Neural cell (in vitro differentiated cells): ENCODE data around the gene CHD6. TPM values are rescaled to one million over a fixed set of nuclear protein-coding genes. Genes with fewer than 3 reads are reported as not detected.

Source experiments
- H2AFZ ChIP-seq: fragments of 200-600, 300-800 bp; sonication (generic), shearing (Covaris generic); 2 replicates; pipeline ENCODE4 v1.6.0; 2014; ENCODE audit warnings: low read depth, mild to moderate bottlenecking, antibody characterized with exemption, low read length, moderate library complexity
- H3F3A ChIP-seq: fragments of 200-600 bp; shearing (Covaris generic); 2 replicates; pipeline ENCODE4 v1.6.1; 2016; ENCODE audit warnings: mild to moderate bottlenecking, moderate library complexity, mixed read lengths, antibody characterized with exemption, low read length; ENCODE audit not compliant: insufficient read depth, poor library complexity, severe bottlenecking
- H3K27ac ChIP-seq: fragments of 200-600, 300-800 bp; sonication (generic), shearing (Covaris generic); 2 replicates; pipeline ENCODE4 v1.5.1; 2014; ENCODE audit warnings: mild to moderate bottlenecking, low read length, moderate library complexity
- H3K27me3 ChIP-seq: fragments of 300-800, 200-600 bp; sonication (generic), shearing (Covaris generic); 2 replicates; pipeline ENCODE4 v1.6.0; 2014; ENCODE audit warnings: mild to moderate bottlenecking, low read depth, low read length, moderate library complexity; ENCODE audit not compliant: insufficient read depth
- H3K36me3 ChIP-seq: fragments of 300-800, 200-600 bp; sonication (generic), shearing (Covaris generic); 2 replicates; pipeline ENCODE4 v1.5.1; 2014; ENCODE audit warnings: mild to moderate bottlenecking, antibody characterized with exemption, low read length, moderate library complexity; ENCODE audit not compliant: insufficient read depth
- H3K4me2 ChIP-seq: fragments of 300-800, 200-600 bp; sonication (generic), shearing (Covaris generic); 2 replicates; pipeline ENCODE4 v1.6.0; 2014; ENCODE audit warnings: mild to moderate bottlenecking, low read length
- H3K4me3 ChIP-seq: fragments of 300-800, 200-600 bp; sonication (generic), shearing (Covaris generic); 2 replicates; pipeline ENCODE4 v1.5.1; 2014; ENCODE audit warnings: mild to moderate bottlenecking, low read length, moderate library complexity
- H3K79me2 ChIP-seq: fragments of 200-600 bp; shearing (Covaris generic); replicated peaks from 2 replicates; pipeline ENCODE4 v1.6.0; 2014; ENCODE audit warnings: mild to moderate bottlenecking, low read length, moderate library complexity; ENCODE audit not compliant: insufficient read depth
- H3K9ac ChIP-seq: fragments of 300-800, 200-600 bp; sonication (generic), shearing (Covaris generic); 2 replicates; pipeline ENCODE4 v1.6.1; 2016; ENCODE audit warnings: mild to moderate bottlenecking, low read length, mixed read lengths
- H3K9me2 ChIP-seq: fragments of 200-600 bp; shearing (Covaris generic); 2 replicates; pipeline ENCODE4 v1.6.1; 2016; ENCODE audit warnings: mild to moderate bottlenecking, low read length, mixed read lengths; ENCODE audit not compliant: insufficient read depth
- H3K9me3 ChIP-seq: fragments of 200-600, 300-800 bp; sonication (generic), shearing (Covaris generic); 2 replicates; pipeline ENCODE4 v1.6.1; 2016; ENCODE audit warnings: mild to moderate bottlenecking, mixed run types, low read length, moderate library complexity, mixed read lengths
- H4K20me1 ChIP-seq: fragments of 200-600 bp; shearing (Covaris generic); 2 replicates; pipeline ENCODE4 v1.6.1; 2016; ENCODE audit warnings: mild to moderate bottlenecking, mixed run types; ENCODE audit not compliant: insufficient read depth
- EP300 ChIP-seq: fragments of 450-650 bp; conservative IDR thresholded peaks from 2 replicates; pipeline ENCODE4 v1.6.1; 2014; ENCODE audit warnings: antibody characterized with exemption, mild to moderate bottlenecking, moderate library complexity; ENCODE audit not compliant: poor library complexity, severe bottlenecking
- EZH2 ChIP-seq: fragments of 200-600, 300-800 bp; shearing (Covaris generic), sonication (generic); IDR thresholded peaks from 2 replicates; pipeline ENCODE4 v1.6.1; 2014; ENCODE audit warnings: antibody characterized with exemption, low read length, borderline replicate concordance, mild to moderate bottlenecking; ENCODE audit not compliant: insufficient read depth, poor library complexity, severe bottlenecking
- MXI1 ChIP-seq: fragments of 450-650 bp; conservative IDR thresholded peaks from 2 replicates; pipeline ENCODE4 v1.6.1; 2014; ENCODE audit warnings: antibody characterized with exemption, mild to moderate bottlenecking; ENCODE audit not compliant: poor library complexity, severe bottlenecking
- POLR2AphosphoS5 ChIP-seq: IDR thresholded peaks from 2 replicates; pipeline ENCODE4 v1.6.1; 2012
- RAD21 ChIP-seq: fragments of 450-650 bp; conservative IDR thresholded peaks from 2 replicates; pipeline ENCODE4 v1.6.1; 2014; ENCODE audit warnings: antibody characterized with exemption, mild to moderate bottlenecking, moderate library complexity
- SMC3 ChIP-seq: fragments of 450-650 bp; conservative IDR thresholded peaks from 2 replicates; pipeline ENCODE4 v1.6.1; 2014; ENCODE audit warnings: antibody characterized with exemption, mild to moderate bottlenecking, moderate library complexity; ENCODE audit not compliant: poor library complexity
- TAF1 ChIP-seq: IDR thresholded peaks from 2 replicates; pipeline ENCODE4 v1.6.1; 2012; ENCODE audit warnings: low read depth
- polyA plus RNA-seq: library from polyadenylated mRNA; depleted of rRNA; stranded (reverse); fragments of >200 nt; gene quantifications from 2 replicates; pipeline ENCODE4 v1.2.3, GENCODE V29; 2014
- TF ChIP-seq, protein P1 (sequence below): IDR thresholded peaks from 2 replicates; pipeline ENCODE4 v1.6.1; 2012; ENCODE audit warnings: borderline replicate concordance
- TF ChIP-seq, protein P2 (sequence below): fragments of 450-650 bp; IDR thresholded peaks from 2 replicates; pipeline ENCODE4 v1.5.1; 2014; ENCODE audit warnings: antibody characterized with exemption, mild to moderate bottlenecking, moderate library complexity; ENCODE audit not compliant: poor library complexity, severe bottlenecking

The CHD6 gene
- polyA plus RNA-seq, 1 donor from 2014 or later = 22.9 TPM

DNA sequence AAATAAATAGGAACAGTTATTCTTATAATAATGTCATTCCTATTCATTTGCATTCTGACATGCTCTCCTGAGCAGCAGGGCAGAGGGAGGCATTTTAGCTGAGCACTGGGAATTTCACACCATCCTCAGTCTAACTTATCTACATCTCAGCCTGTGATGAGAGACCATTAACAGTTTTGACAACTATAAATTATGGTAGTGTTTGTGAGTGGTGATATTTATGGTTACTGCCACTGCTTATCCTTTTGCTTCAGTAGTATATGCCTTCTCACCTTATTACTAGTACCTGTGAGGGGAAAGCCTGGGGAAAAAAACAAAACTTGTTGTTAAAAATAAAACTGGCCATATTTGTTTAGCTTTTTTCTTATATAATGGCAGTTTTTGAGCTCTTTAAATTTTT is 17.0 kb upstream of the CHD6 start:
- no peaks in the 10 kb centered on the region for H4K20me1 ChIP-seq
- TF ChIP-seq RAD21 (no peak), EP300 (no peak), EZH2 (no peak), POLR2AphosphoS5 (no peak), MXI1 (no peak), SMC3 (no peak), TAF1 (no peak)
- TF ChIP-seq, protein P1, sequence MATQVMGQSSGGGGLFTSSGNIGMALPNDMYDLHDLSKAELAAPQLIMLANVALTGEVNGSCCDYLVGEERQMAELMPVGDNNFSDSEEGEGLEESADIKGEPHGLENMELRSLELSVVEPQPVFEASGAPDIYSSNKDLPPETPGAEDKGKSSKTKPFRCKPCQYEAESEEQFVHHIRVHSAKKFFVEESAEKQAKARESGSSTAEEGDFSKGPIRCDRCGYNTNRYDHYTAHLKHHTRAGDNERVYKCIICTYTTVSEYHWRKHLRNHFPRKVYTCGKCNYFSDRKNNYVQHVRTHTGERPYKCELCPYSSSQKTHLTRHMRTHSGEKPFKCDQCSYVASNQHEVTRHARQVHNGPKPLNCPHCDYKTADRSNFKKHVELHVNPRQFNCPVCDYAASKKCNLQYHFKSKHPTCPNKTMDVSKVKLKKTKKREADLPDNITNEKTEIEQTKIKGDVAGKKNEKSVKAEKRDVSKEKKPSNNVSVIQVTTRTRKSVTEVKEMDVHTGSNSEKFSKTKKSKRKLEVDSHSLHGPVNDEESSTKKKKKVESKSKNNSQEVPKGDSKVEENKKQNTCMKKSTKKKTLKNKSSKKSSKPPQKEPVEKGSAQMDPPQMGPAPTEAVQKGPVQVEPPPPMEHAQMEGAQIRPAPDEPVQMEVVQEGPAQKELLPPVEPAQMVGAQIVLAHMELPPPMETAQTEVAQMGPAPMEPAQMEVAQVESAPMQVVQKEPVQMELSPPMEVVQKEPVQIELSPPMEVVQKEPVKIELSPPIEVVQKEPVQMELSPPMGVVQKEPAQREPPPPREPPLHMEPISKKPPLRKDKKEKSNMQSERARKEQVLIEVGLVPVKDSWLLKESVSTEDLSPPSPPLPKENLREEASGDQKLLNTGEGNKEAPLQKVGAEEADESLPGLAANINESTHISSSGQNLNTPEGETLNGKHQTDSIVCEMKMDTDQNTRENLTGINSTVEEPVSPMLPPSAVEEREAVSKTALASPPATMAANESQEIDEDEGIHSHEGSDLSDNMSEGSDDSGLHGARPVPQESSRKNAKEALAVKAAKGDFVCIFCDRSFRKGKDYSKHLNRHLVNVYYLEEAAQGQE = no peak
- TF ChIP-seq, protein P2, sequence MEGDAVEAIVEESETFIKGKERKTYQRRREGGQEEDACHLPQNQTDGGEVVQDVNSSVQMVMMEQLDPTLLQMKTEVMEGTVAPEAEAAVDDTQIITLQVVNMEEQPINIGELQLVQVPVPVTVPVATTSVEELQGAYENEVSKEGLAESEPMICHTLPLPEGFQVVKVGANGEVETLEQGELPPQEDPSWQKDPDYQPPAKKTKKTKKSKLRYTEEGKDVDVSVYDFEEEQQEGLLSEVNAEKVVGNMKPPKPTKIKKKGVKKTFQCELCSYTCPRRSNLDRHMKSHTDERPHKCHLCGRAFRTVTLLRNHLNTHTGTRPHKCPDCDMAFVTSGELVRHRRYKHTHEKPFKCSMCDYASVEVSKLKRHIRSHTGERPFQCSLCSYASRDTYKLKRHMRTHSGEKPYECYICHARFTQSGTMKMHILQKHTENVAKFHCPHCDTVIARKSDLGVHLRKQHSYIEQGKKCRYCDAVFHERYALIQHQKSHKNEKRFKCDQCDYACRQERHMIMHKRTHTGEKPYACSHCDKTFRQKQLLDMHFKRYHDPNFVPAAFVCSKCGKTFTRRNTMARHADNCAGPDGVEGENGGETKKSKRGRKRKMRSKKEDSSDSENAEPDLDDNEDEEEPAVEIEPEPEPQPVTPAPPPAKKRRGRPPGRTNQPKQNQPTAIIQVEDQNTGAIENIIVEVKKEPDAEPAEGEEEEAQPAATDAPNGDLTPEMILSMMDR = no peak
- H3K36me3 ChIP-seq = no peaks in the 10 kb centered on the region
- no peaks in the 10 kb centered on the region for H3K79me2 ChIP-seq
- H3K27me3 ChIP-seq = no peaks in the 10 kb centered on the region
- no peaks in the 10 kb centered on the region for H3K9me2 ChIP-seq
- H3K27ac ChIP-seq = no peak overlapping the region
- H3K4me3 ChIP-seq = no peak overlapping the region
- H3K9ac ChIP-seq = no peak overlapping the region
- no peaks in the 10 kb centered on the region for H3K9me3 ChIP-seq
- no peaks in the 10 kb centered on the region for H3F3A ChIP-seq
- no peak overlapping the region for H3K4me2 ChIP-seq
- H2AFZ ChIP-seq = no peak overlapping the region

DNA sequence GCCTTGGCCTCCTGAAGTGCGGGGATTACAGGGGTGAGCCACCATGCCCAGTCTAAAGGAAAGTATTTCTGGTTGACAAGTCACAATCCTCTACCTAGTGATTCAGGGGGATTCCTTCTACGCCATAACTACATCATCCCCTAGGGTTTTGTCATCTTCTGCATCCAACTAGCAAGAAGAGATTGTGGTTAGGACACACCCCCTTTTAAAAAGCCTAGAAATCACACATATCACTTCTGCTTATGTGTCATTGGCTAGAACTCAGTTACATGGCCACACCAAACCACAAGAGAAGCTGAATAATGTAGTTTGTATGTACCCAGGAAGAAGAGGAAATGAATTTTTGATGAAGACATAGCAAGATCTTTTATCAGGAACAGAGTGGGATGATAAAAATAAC is 14.7 kb upstream of the CHD6 start:
- no peaks in the 10 kb centered on the region for H3F3A ChIP-seq
- no peak overlapping the region for H2AFZ ChIP-seq
- no peak overlapping the region for H3K9ac ChIP-seq
- no peak overlapping the region for H3K27ac ChIP-seq
- H3K9me3 ChIP-seq = no peaks in the 10 kb centered on the region
- no peaks in the 10 kb centered on the region for H3K9me2 ChIP-seq
- no peak for TF ChIP-seq MXI1
- TF ChIP-seq POLR2AphosphoS5 = no peak
- TF ChIP-seq, protein P1 = no peak
- no peak for TF ChIP-seq EZH2
- no peak for TF ChIP-seq TAF1
- TF ChIP-seq, protein P2 = no peak
- H3K36me3 ChIP-seq = no peaks in the 10 kb centered on the region
- H4K20me1 ChIP-seq = no peaks in the 10 kb centered on the region
- no peaks in the 10 kb centered on the region for H3K79me2 ChIP-seq
- H3K4me3 ChIP-seq = no peak overlapping the region
- no peaks in the 10 kb centered on the region for H3K27me3 ChIP-seq
- H3K4me2 ChIP-seq = no peak overlapping the region
